DMS 273 (cell line): ENCODE data around the gene IGF2R.

Source experiments
- DNase-seq: peaks from one replicate; lab custom pipeline; 2025; ENCODE audit not compliant: unreplicated experiment; lab: John Stamatoyannopoulos, UW

IGF2R gene

GRCh38 chr6:160042014-160042773, 73.3 kb downstream of the IGF2R start:
- no peak for DNase-seq

GRCh38 chr6:160042788-160043301, 74.0 kb downstream of the IGF2R start:
- DNase-seq, result no peak

- DNase-seq, result no peak
Measured at GRCh38 chr6:160043784-160044183, 74.9 kb downstream of the IGF2R start.

GRCh38 chr6:160044687-160045086, 75.8 kb downstream of the IGF2R start:
- DNase-seq, result no peak

GRCh38 chr6:160048471-160048870, 79.6 kb downstream of the IGF2R start:
- DNase-seq, result no peak

GRCh38 chr6:160049346-160049745, 80.5 kb downstream of the IGF2R start:
- no peak for DNase-seq

GRCh38 chr6:160050022-160050421, 81.1 kb downstream of the IGF2R start:
- no peak for DNase-seq

- DNase-seq, result no peak
Measured at GRCh38 chr6:160051390-160051789, 82.5 kb downstream of the IGF2R start.

- no peak for DNase-seq
Measured at GRCh38 chr6:160054271-160054670, 85.4 kb downstream of the IGF2R start.

- no peak for DNase-seq
Measured at GRCh38 chr6:160054913-160055312, 86.0 kb downstream of the IGF2R start.

- no peak for DNase-seq
Measured at GRCh38 chr6:160055378-160055777, 86.5 kb downstream of the IGF2R start.

GRCh38 chr6:160055813-160056212, 86.9 kb downstream of the IGF2R start:
- no peak for DNase-seq

GRCh38 chr6:160057080-160057479, 88.2 kb downstream of the IGF2R start:
- no peak for DNase-seq

GRCh38 chr6:160058603-160059215, 89.8 kb downstream of the IGF2R start:
- DNase-seq, result no peak

GRCh38 chr6:160060221-160060620, 91.3 kb downstream of the IGF2R start:
- no peak for DNase-seq

GRCh38 chr6:160060920-160061447, 92.1 kb downstream of the IGF2R start:
- no peak for DNase-seq

- no peak for DNase-seq
Measured at GRCh38 chr6:160063771-160064413, 95.0 kb downstream of the IGF2R start.

GRCh38 chr6:160065200-160065599, 96.3 kb downstream of the IGF2R start:
- DNase-seq, result no peak

- no peak for DNase-seq
Measured at GRCh38 chr6:160067564-160067963, 98.7 kb downstream of the IGF2R start.

GRCh38 chr6:160068346-160068745, 99.5 kb downstream of the IGF2R start:
- DNase-seq, result no peak

GRCh38 chr6:160069050-160069454, 100.2 kb downstream of the IGF2R start:
- no peak for DNase-seq

GRCh38 chr6:160069459-160069858, 100.6 kb downstream of the IGF2R start:
- DNase-seq, result no peak
